HCT116 (cell line): ENCODE data around the gene PARVG. TPM values are rescaled to one million over a fixed set of nuclear protein-coding genes. Genes with fewer than 3 reads are reported as not detected.

Source experiments
- ATAC-seq: fragments of 200-7000 bp; cut with Tn5 transposase; 2 replicates; pipeline ENCODE4 v1.9.1; 2020; ENCODE audit warnings: mild to moderate bottlenecking, moderate library complexity
- BruUV-seq: library from RNA; stranded (reverse); fragments of 400-500 nt; replicated peaks from 2 replicates; lab custom pipeline; 2021; lab: Mats Ljungman, UMichigan
- CTCF ChIA-PET: fragments of 300-600 bp; sonication (Branson Sonifier 250); formaldehyde crosslinking; loops from one replicate; lab custom pipeline; 2021; ENCODE audit warnings: antibody characterized with exemption; lab: Charles Lee
- POLR2A ChIA-PET: fragments of 300-600, 350-600 bp; sonication (Branson Sonifier 250); formaldehyde crosslinking; loops from one replicate; lab custom pipeline; 2021; ENCODE audit warnings: antibody characterized with exemption; lab: Charles Lee
- RAD21 ChIA-PET, 2 experiments: fragments of 300-600 bp; sonication (Branson Sonifier 250); formaldehyde crosslinking; loops; one replicate each; lab custom pipeline; 2023; ENCODE audit warnings: low total read pairs in 2 of 2; ENCODE audit not compliant: uncharacterized antibody in 2 of 2, unreplicated experiment in 2 of 2, low non-redundant PET in 1 of 2; lab: Charles Lee
- DNase-seq: peaks from one replicate; pipeline ENCODE4 v3.0.0-alpha.2; 2010; ENCODE audit warnings: low read depth, low spot score
- H2AFZ ChIP-seq: fragments of 200-600 bp; shearing (Covaris generic), sonication (generic); 2 replicates; pipeline ENCODE4 v1.6.1; 2017; ENCODE audit warnings: low read depth, mixed run types, mixed read lengths, antibody characterized with exemption, low read length; ENCODE audit not compliant: poor library complexity, severe bottlenecking
- H3K27ac ChIP-seq: 2 replicates; pipeline ENCODE4 v1.5.1; 2012; ENCODE audit warnings: low read depth, low read length
- H3K27me3 ChIP-seq: fragments of 200-600 bp; sonication (generic); 2 replicates; pipeline ENCODE4 v1.6.1; 2016; ENCODE audit warnings: mixed run types, low read length, mixed read lengths; ENCODE audit not compliant: insufficient read depth
- H3K36me3 ChIP-seq, 2 experiments: fragments of 200-500 bp in 1 of 2; fragments of 200-600 bp in 1 of 2; sonication (Bioruptor generic) in 1 of 2; sonication (generic) in 1 of 2; 2 replicates each; pipeline versions ENCODE4 v1.5.1 to v1.6.1; 2014 to 2016; ENCODE audit warnings: low read length in 2 of 2, inconsistent platforms in 1 of 2, mixed read lengths in 1 of 2, mixed run types in 1 of 2; ENCODE audit not compliant: insufficient read depth in 2 of 2, control insufficient read depth in 1 of 2
- H3K4me1 ChIP-seq, 2 experiments: fragments of 200-600 bp in 1 of 2; sonication (generic) in 1 of 2; 2 replicates each; pipeline versions ENCODE4 v1.5.1 to v1.6.1; 2012 to 2017; ENCODE audit warnings: low read length in 2 of 2, inconsistent platforms in 1 of 2, mild to moderate bottlenecking in 1 of 2, mixed read lengths in 1 of 2, mixed run types in 1 of 2, moderate library complexity in 1 of 2; ENCODE audit not compliant: insufficient read depth in 2 of 2, control insufficient read depth in 1 of 2
- H3K4me2 ChIP-seq: fragments of 200-600 bp; sonication (generic); 2 replicates; pipeline ENCODE4 v1.6.1; 2017; ENCODE audit warnings: mixed run types, low read length, mixed read lengths
- H3K4me3 ChIP-seq, 2 experiments: fragments of 200-600 bp in 1 of 2; sonication (generic) in 1 of 2; replicated peaks in 1 of 2; 2 replicates each; pipeline ENCODE4 v1.5.1; 2011 to 2016; ENCODE audit warnings: low read length in 2 of 2, control low read depth in 1 of 2, low read depth in 1 of 2, mild to moderate bottlenecking in 1 of 2, mixed read lengths in 1 of 2, mixed run types in 1 of 2
- H3K79me2 ChIP-seq: fragments of 200-600 bp; sonication (generic); 2 replicates; pipeline ENCODE4 v1.6.1; 2017; ENCODE audit warnings: mild to moderate bottlenecking, mixed run types, low read length, moderate library complexity, mixed read lengths; ENCODE audit not compliant: insufficient read depth
- H3K9ac ChIP-seq: fragments of 200-600 bp; sonication (generic); 2 replicates; pipeline ENCODE4 v1.6.1; 2016; ENCODE audit warnings: low read length, mixed read lengths
- H3K9me2 ChIP-seq: fragments of 200-600 bp; sonication (generic), shearing (Covaris generic); 2 replicates; pipeline ENCODE4 v1.6.1; 2017; ENCODE audit warnings: mixed run types, mild to moderate bottlenecking, moderate library complexity; ENCODE audit not compliant: insufficient read depth
- H3K9me3 ChIP-seq, 2 experiments: fragments of 200-500 bp in 1 of 2; fragments of 200-600 bp in 1 of 2; sonication (Bioruptor generic) in 1 of 2; sonication (generic) in 1 of 2; 2 replicates each; pipeline ENCODE4 v1.6.1; 2014 to 2017; ENCODE audit warnings: low read length in 2 of 2, mixed read lengths in 2 of 2, inconsistent platforms in 1 of 2, low read depth in 1 of 2, mild to moderate bottlenecking in 1 of 2, mixed run types in 1 of 2, moderate library complexity in 1 of 2; ENCODE audit not compliant: control insufficient read depth in 1 of 2, insufficient read depth in 1 of 2
- H4K20me1 ChIP-seq: fragments of 200-600 bp; sonication (generic), shearing (Covaris generic); 2 replicates; pipeline ENCODE4 v1.6.1; 2017; ENCODE audit warnings: mixed run types, mild to moderate bottlenecking, moderate library complexity; ENCODE audit not compliant: insufficient read depth
- CEBPB ChIP-seq: IDR thresholded peaks from 2 replicates; pipeline ENCODE4 v1.6.1; 2012; ENCODE audit warnings: low read depth
- CTCF ChIP-seq, 3 experiments: fragments of 200-600 bp in 1 of 3; sonication (generic) in 1 of 3; IDR thresholded peaks in 2 of 3; conservative IDR thresholded peaks in 1 of 3; 2 replicates each; pipeline ENCODE4 v1.5.1; 2012 to 2017; ENCODE audit warnings: low read depth in 2 of 3, low read length in 2 of 3, antibody characterized with exemption in 1 of 3, borderline replicate concordance in 1 of 3, control low read depth in 1 of 3, mild to moderate bottlenecking in 1 of 3, mixed read lengths in 1 of 3, mixed run types in 1 of 3, moderate library complexity in 1 of 3; ENCODE audit not compliant: insufficient read depth in 1 of 3
- REST ChIP-seq: IDR thresholded peaks from 2 replicates; pipeline ENCODE4 v1.6.1; 2012; ENCODE audit warnings: low read depth
- intact Hi-C: fragments of 100-400 bp; cut with micrococcal nuclease; formaldehyde crosslinking; loops from 2 replicates; pipeline ENCODE4 v1.10.0; 2022
- total RNA-seq: library from RNA; stranded (reverse); gene quantifications from one replicate; pipeline ENCODE4 v1.2.1, GENCODE V29; 2021; ENCODE audit not compliant: unreplicated experiment

PARVG gene
- total RNA-seq, 1 experiment from 2014 or later, result 0.57 TPM

- no TSS peak for BruUV-seq
- no peak overlapping the region for H3K4me3 ChIP-seq
- H3K36me3 ChIP-seq, result no peaks in the 10 kb centered on the region
- no peak overlapping the region for H2AFZ ChIP-seq
- no peak overlapping the region for H3K4me2 ChIP-seq
- H3K4me1 ChIP-seq, result no peaks in the 10 kb centered on the region
- RAD21 ChIA-PET, result no interaction called here
- 0 out of 2 replicates have a peak, but pooled peaks cover 14% of the 10 kb centered on the region for H3K27me3 ChIP-seq
- no peaks in the 10 kb centered on the region for H3K9me3 ChIP-seq
- H3K9me2 ChIP-seq, result no peaks in the 10 kb centered on the region
- TF ChIP-seq REST (no peak), CEBPB (no peak), CTCF (IDR thresholded peaks at IDR 0.05 in 2 of 3, conservative IDR thresholded peaks at IDR 0.05 in 1 of 3; ENCODE audit: borderline replicate concordance in 1 of 3, insufficient read depth in 1 of 3, low read depth in 2 of 3, low read length in 2 of 3) (no peak)
- TF ChIP-seq, all 23 proteins: peak for 0
- POLR2A ChIA-PET, result no interaction called here
- ATAC-seq, result no peak
- intact Hi-C loops, result no loop called here
- CTCF ChIA-PET, result no interaction called here
- Histone ChIP-seq H3K79me2 (no peaks in the 10 kb centered on the region), H3K9ac (no peak overlapping the region), H3K27ac (no peak overlapping the region), H4K20me1 (no peaks in the 10 kb centered on the region)
- no peak for DNase-seq
Measured at GRCh38 chr22:44244265-44244822, 63.6 kb downstream of the PARVG start.
